Gastrocnemius medialis (tissue), 4 donors: Measurements from ENCODE around the gene UCP1.

Experiments used
- CTCF ChIP-seq, 5 experiments: fragments of 450-650 bp in 3 of 5; fragments of 200-600 bp in 2 of 5; sonication (generic) in 2 of 5; IDR thresholded peaks in 4 of 5; conservative IDR thresholded peaks in 1 of 5; 1 replicate in 4 of 5; 2 replicates in 1 of 5; pipeline ENCODE4 v1.5.1; 2016 to 2019; ENCODE audit warnings: antibody characterized with exemption in 5 of 5, mild to moderate bottlenecking in 3 of 5, moderate library complexity in 3 of 5
- POLR2A ChIP-seq, 2 donors: fragments of 450-650 bp; IDR thresholded peaks; one replicate each; pipeline ENCODE4 v1.6.1; 2017; ENCODE audit warnings: antibody characterized with exemption in 2 of 2, mild to moderate bottlenecking in 2 of 2, moderate library complexity in 2 of 2

- TF ChIP-seq POLR2A (IDR thresholded peaks at IDR 0.05) (no peak), CTCF (IDR thresholded peaks at IDR 0.05 in 4 of 5, conservative IDR thresholded peaks at IDR 0.05 in 1 of 5) (no peak)
Measured at GRCh38 chr4:140571620-140572019, 2.9 kb upstream of the UCP1 start.
